H1 (cell line): ENCODE measurements around the gene SOX8. TPM values are rescaled to one million over a fixed set of nuclear protein-coding genes. Genes with fewer than 3 reads are reported as not detected.

Experiments
- CTCF ChIA-PET: fragments of 300-600 bp; sonication (Branson Sonifier 250); formaldehyde crosslinking; loops from one replicate; lab custom pipeline; 2021; ENCODE audit not compliant: partially characterized antibody; lab: Charles Lee
- POLR2A ChIA-PET: fragments of 300-600 bp; sonication (Branson Sonifier 250); formaldehyde crosslinking; loops from one replicate; lab custom pipeline; 2021; ENCODE audit warnings: inconsistent platforms; ENCODE audit not compliant: partially characterized antibody; lab: Charles Lee
- DNase-seq, 2 experiments: peaks; one replicate each; pipeline versions ENCODE4 v3.0.0 to v3.0.0-alpha.2; 2010 to 2022; ENCODE audit warnings: low spot score in 2 of 2, low read depth in 1 of 2, mixed read lengths in 1 of 2
- FAIRE-seq: peaks from 2 replicates; lab custom pipeline; 2011; peaks lifted over from hg19 to GRCh38; lab: Jason Lieb, UNC
- H2AFZ ChIP-seq: 2 replicates; pipeline ENCODE4 v1.8.1; 2012; ENCODE audit warnings: low read length, inconsistent platforms
- H2AK5ac ChIP-seq: 2 replicates; pipeline ENCODE4 v1.6.1; 2013; ENCODE audit warnings: low read depth, low read length
- H2BK120ac ChIP-seq: replicated peaks from 2 replicates; pipeline ENCODE3; 2013; ENCODE audit warnings: low read depth, low read length, inconsistent platforms
- H2BK12ac ChIP-seq: 2 replicates; pipeline ENCODE4 v1.6.1; 2013; ENCODE audit warnings: low read depth, low read length
- H2BK15ac ChIP-seq: 2 replicates; pipeline ENCODE4 v1.6.1; 2013; ENCODE audit warnings: low read length
- H2BK20ac ChIP-seq: 2 replicates; pipeline ENCODE4 v1.6.1; 2013; ENCODE audit warnings: low read length
- H2BK5ac ChIP-seq: 2 replicates; pipeline ENCODE4 v1.6.1; 2013; ENCODE audit warnings: low read depth, low read length
- H3K14ac ChIP-seq: 2 replicates; pipeline ENCODE4 v1.6.1; 2013; ENCODE audit warnings: inconsistent platforms; ENCODE audit not compliant: insufficient read length
- H3K18ac ChIP-seq: 2 replicates; pipeline ENCODE4 v1.6.1; 2013; ENCODE audit warnings: low read length; ENCODE audit errors: extremely low read depth
- H3K23ac ChIP-seq: 2 replicates; pipeline ENCODE4 v1.6.1; 2013; ENCODE audit warnings: inconsistent platforms; ENCODE audit not compliant: insufficient read length
- H3K23me2 ChIP-seq: 2 replicates; pipeline ENCODE4 v1.6.1; 2013; ENCODE audit warnings: low read depth, low read length
- H3K27ac ChIP-seq: 2 replicates; pipeline ENCODE4 v1.6.1; 2011; ENCODE audit warnings: low read depth, low read length, inconsistent platforms
- H3K27me3 ChIP-seq, 4 experiments: replicated peaks in 1 of 4; 1 replicate in 1 of 4; 2 replicates in 3 of 4; pipeline versions ENCODE4 v1.6.1 to v1.8.1; 2011 to 2013; ENCODE audit warnings: low read length in 3 of 4, mild to moderate bottlenecking in 3 of 4, inconsistent platforms in 2 of 4, mixed read lengths in 2 of 4, moderate library complexity in 1 of 4; ENCODE audit not compliant: control insufficient read depth in 3 of 4, insufficient read depth in 3 of 4; ENCODE audit errors: extremely low read depth in 1 of 4
- H3K36me3 ChIP-seq, 4 experiments: 2 replicates each; pipeline versions ENCODE4 v1.6.1 to v1.8.1; 2011 to 2013; ENCODE audit warnings: mild to moderate bottlenecking in 4 of 4, low read length in 3 of 4, moderate library complexity in 2 of 4, control low read depth in 1 of 4, inconsistent platforms in 1 of 4; ENCODE audit not compliant: insufficient read depth in 4 of 4, control insufficient read depth in 2 of 4
- H3K4ac ChIP-seq: replicated peaks from 2 replicates; pipeline ENCODE3; 2013; ENCODE audit warnings: low read length, low read depth, mixed read lengths, inconsistent platforms; ENCODE audit not compliant: insufficient read length
- H3K4me1 ChIP-seq, 4 experiments: replicated peaks in 1 of 4; 1 replicate in 1 of 4; 2 replicates in 3 of 4; pipeline versions ENCODE4 v1.6.1 to v1.8.1; 2011 to 2013; ENCODE audit warnings: low read length in 3 of 4, inconsistent platforms in 2 of 4, mixed read lengths in 1 of 4; ENCODE audit not compliant: insufficient read depth in 4 of 4, control insufficient read depth in 3 of 4
- H3K4me2 ChIP-seq, 2 experiments: 2 replicates each; pipeline versions ENCODE4 v1.6.1 to v1.8.1; 2011 to 2013; ENCODE audit warnings: low read depth in 2 of 2, low read length in 2 of 2, control low read depth in 1 of 2, inconsistent platforms in 1 of 2, mild to moderate bottlenecking in 1 of 2; ENCODE audit not compliant: insufficient read depth in 1 of 2
- H3K4me3 ChIP-seq, 4 experiments: fragments of 200-600, 300-600 bp in 1 of 4; sonication (generic), shearing (Covaris generic), sonication (Bioruptor Twin) in 1 of 4; 2 replicates each; pipeline versions ENCODE4 v1.5.1 to v1.8.1; 2011 to 2016; ENCODE audit warnings: low read length in 4 of 4, low read depth in 3 of 4, control low read depth in 2 of 4, inconsistent platforms in 2 of 4, mild to moderate bottlenecking in 2 of 4, mixed read lengths in 1 of 4, moderate library complexity in 1 of 4; ENCODE audit not compliant: insufficient read depth in 2 of 4; ENCODE audit errors: extremely low read depth in 1 of 4
- H3K56ac ChIP-seq: replicated peaks from 2 replicates; pipeline ENCODE3; 2013; ENCODE audit warnings: low read depth, mild to moderate bottlenecking, mixed read lengths, low read length, inconsistent platforms; ENCODE audit not compliant: insufficient read length
- H3K79me1 ChIP-seq: 2 replicates; pipeline ENCODE4 v1.6.1; 2013; ENCODE audit warnings: low read depth, low read length, control low read depth
- H3K79me2 ChIP-seq, 2 experiments: 2 replicates each; pipeline versions ENCODE4 v1.6.1 to v1.8.1; 2012 to 2013; ENCODE audit warnings: low read length in 2 of 2, mild to moderate bottlenecking in 2 of 2, inconsistent platforms in 1 of 2; ENCODE audit not compliant: insufficient read depth in 2 of 2, control insufficient read depth in 1 of 2
- H3K9ac ChIP-seq, 4 experiments: replicated peaks in 1 of 4; 1 replicate in 1 of 4; 2 replicates in 3 of 4; pipeline versions ENCODE4 v1.6.1 to v1.8.1; 2011 to 2013; ENCODE audit warnings: low read depth in 3 of 4, low read length in 3 of 4, control low read depth in 2 of 4, mild to moderate bottlenecking in 2 of 4, moderate library complexity in 2 of 4, inconsistent platforms in 1 of 4; ENCODE audit errors: extremely low read depth in 1 of 4
- H3K9me3 ChIP-seq, 2 experiments: 2 replicates each; pipeline versions ENCODE4 v1.6.1 to v1.8.1; 2012 to 2013; ENCODE audit warnings: mild to moderate bottlenecking in 2 of 2, moderate library complexity in 2 of 2, control low read depth in 1 of 2, inconsistent platforms in 1 of 2, low read depth in 1 of 2, low read length in 1 of 2, mixed read lengths in 1 of 2; ENCODE audit not compliant: insufficient read depth in 2 of 2
- H4K20me1 ChIP-seq, 2 experiments: replicated peaks in 1 of 2; 2 replicates each; pipeline versions ENCODE3 to v1.8.1; 2011 to 2013; ENCODE audit warnings: inconsistent platforms in 2 of 2, low read length in 2 of 2, mild to moderate bottlenecking in 1 of 2; ENCODE audit not compliant: insufficient read depth in 2 of 2, control insufficient read depth in 1 of 2
- H4K5ac ChIP-seq: 2 replicates; pipeline ENCODE4 v1.6.1; 2013; ENCODE audit warnings: low read length, low read depth, mixed read lengths, inconsistent platforms; ENCODE audit not compliant: insufficient read length
- H4K8ac ChIP-seq: 2 replicates; pipeline ENCODE4 v1.8.0; 2013; ENCODE audit warnings: mild to moderate bottlenecking, moderate library complexity, low read length, inconsistent platforms; ENCODE audit not compliant: insufficient read depth; ENCODE audit errors: extremely low read depth
- H4K91ac ChIP-seq: replicated peaks from 2 replicates; pipeline ENCODE3; 2013; ENCODE audit warnings: low read length, mixed read lengths, inconsistent platforms; ENCODE audit not compliant: insufficient read length
- BCL11A ChIP-seq, 2 experiments: IDR thresholded peaks; one replicate each; pipeline ENCODE4 v1.6.1; 2011; ENCODE audit warnings: low read depth in 2 of 2, low read length in 2 of 2, mild to moderate bottlenecking in 2 of 2
- BRCA1 ChIP-seq: IDR thresholded peaks from 2 replicates; pipeline ENCODE4 v1.6.1; 2012; ENCODE audit warnings: low read depth, low read length, improper control_type of control experiment
- CBX8 ChIP-seq: fragments of 300-800, 300-1000 bp; sonication (generic); IDR thresholded peaks from 2 replicates; pipeline ENCODE4 v1.7.1; 2016; ENCODE audit warnings: low read depth, low read length, borderline replicate concordance
- CREB1 ChIP-seq: IDR thresholded peaks from 2 replicates; pipeline ENCODE4 v1.6.1; 2012; ENCODE audit warnings: inconsistent platforms
- NRF1 ChIP-seq: IDR thresholded peaks from 2 replicates; pipeline ENCODE4 v1.6.1; 2011; ENCODE audit warnings: mild to moderate bottlenecking, low read depth, low read length, improper control_type of control experiment
- POLR2A ChIP-seq, 2 experiments: IDR thresholded peaks; 1 replicate in 1 of 2; 2 replicates in 1 of 2; pipeline ENCODE4 v1.6.1; 2011; ENCODE audit warnings: low read depth in 2 of 2, low read length in 2 of 2, mild to moderate bottlenecking in 2 of 2; ENCODE audit errors: control extremely low read depth in 1 of 2
- RBBP5 ChIP-seq: IDR thresholded peaks from 2 replicates; pipeline ENCODE4 v1.7.1; 2012; ENCODE audit warnings: low read depth, mild to moderate bottlenecking, inconsistent platforms, low read length, moderate library complexity, borderline replicate concordance
- RFX5 ChIP-seq: IDR thresholded peaks from 2 replicates; pipeline ENCODE4 v1.6.1; 2011; ENCODE audit warnings: low read depth, low read length, improper control_type of control experiment, borderline replicate concordance
- SP1 ChIP-seq: IDR thresholded peaks from 2 replicates; pipeline ENCODE4 v1.6.1; 2011; ENCODE audit warnings: low read depth, low read length
- SP4 ChIP-seq: IDR thresholded peaks from 2 replicates; pipeline ENCODE4 v1.6.1; 2012; ENCODE audit warnings: low read length, inconsistent platforms
- TAF7 ChIP-seq: optimal IDR thresholded peaks from 2 replicates; pipeline ENCODE3; 2011; ENCODE audit warnings: low read depth, mild to moderate bottlenecking, inconsistent platforms, low read length, moderate library complexity, borderline replicate concordance
- WGBS, 2 experiments: shearing (Covaris generic) in 1 of 2; methylation state at CpG; one replicate each; pipeline versions ENCODE4 v1.1.6 to v1.1.7; 2013 to 2015; ENCODE audit warnings: low lambda C conversion rate in 2 of 2, mixed read lengths in 2 of 2, inconsistent platforms in 1 of 2, low coverage in 1 of 2, missing lambda C conversion rate in 1 of 2; ENCODE audit not compliant: insufficient replicate concordance in 2 of 2, insufficient coverage in 1 of 2, insufficient read length in 1 of 2; ENCODE audit errors: extremely low coverage in 1 of 2, missing lambda C conversion rate in 1 of 2; 5-methylcytosine and 5-hydroxymethylcytosine counted together
- polyA plus RNA-seq, 7 experiments: library from polyadenylated mRNA; depleted of rRNA in 3 of 7; stranded (reverse) in 5 of 7; unstranded in 2 of 7; fragments of >200 nt in 5 of 7; fragments of 200-250 nt in 2 of 7; gene quantifications; 1 replicate in 5 of 7; 2 replicates in 1 of 7; 4 replicates in 1 of 7; pipeline versions ENCODE4 v1.2.1 to v1.2.3, GENCODE V29; 2011 to 2013; ENCODE audit warnings: missing spikeins in 2 of 7, mixed read lengths in 2 of 7
- total RNA-seq: library from RNA; stranded (reverse); fragmentation: NEBNext Ultra II Directional; extraction: Animal tissue kit (Norgen Biotek cat#: 25700); gene quantifications from 2 replicates; pipeline ENCODE4 v1.2.1, GENCODE V29; 2021
- TF ChIP-seq, protein P1 (sequence below): IDR thresholded peaks from 2 replicates; pipeline ENCODE4 v1.6.1; 2012; ENCODE audit warnings: inconsistent platforms

SOX8 gene
- total and polyA plus RNA-seq, 2 of the 8 experiments (the other 6 are each of a cell fraction or from before 2014, with no cell fraction given) = 2.2 to 5.7 TPM

DNA sequence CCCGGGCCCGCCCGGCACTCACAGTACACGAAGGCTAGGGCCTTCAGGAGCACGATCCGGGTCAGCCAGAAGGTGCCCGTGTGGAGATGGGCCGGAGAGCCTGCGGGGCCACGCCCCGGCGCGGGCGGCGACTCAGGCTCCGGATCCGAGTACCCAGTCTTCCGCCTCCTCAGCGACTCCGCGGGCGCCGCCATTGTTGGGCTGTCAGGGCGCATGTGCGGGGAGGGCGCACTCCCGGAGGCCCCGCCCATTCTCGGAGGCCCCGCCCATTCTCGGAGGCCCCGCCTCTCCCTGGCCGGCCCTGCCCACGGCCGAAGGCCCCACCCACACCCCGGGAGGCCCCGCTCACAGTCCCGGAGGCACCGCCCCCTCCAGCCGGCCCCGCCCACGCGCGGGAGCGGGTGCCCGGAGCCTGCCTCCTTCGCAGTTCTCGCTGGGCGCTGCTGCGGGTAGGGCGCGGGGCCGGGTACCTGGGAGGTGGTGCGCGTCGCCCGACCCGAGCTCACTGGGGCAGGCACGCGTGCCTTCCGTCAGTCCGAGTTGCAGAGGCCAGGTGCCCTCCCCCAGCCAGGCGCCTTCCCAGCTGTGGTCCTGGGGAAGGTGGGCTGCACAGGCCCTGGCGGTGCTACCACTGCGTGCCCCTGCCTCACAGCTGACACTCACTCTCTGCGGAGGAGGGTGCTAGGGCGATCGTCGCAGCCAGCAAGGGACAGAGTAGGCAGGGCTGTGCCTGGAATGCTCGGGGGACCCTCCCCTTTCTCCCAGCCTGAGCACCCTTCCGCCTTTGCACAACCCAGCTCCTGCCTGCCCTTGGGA lies 10.6 kb upstream of the SOX8 start, which contains the start of gene LMF1:
Gene LMF1 (minus strand): TSS at position 219 of the 816 bp plus-strand sequence. CDS start 4 bp downstream, at position 215.
- H3K36me3 ChIP-seq = no peaks in the 10 kb centered on the region
- no peak for FAIRE-seq
- no peak within 1 kb of the TSS; the same call in 1 of the 2 replicates for H3K27ac ChIP-seq
- no peak within 1 kb of the TSS for H3K23ac ChIP-seq
- WGBS, 2 experiments = 2% methylated on average over 49 of the region's 71 CpGs; no CpG with 5 or more reads in 1 of the 2 experiments
- H2BK120ac ChIP-seq = no peak within 1 kb of the TSS
- H4K8ac ChIP-seq = peak within 1 kb of the TSS; percentile 71
- no peak within 1 kb of the TSS for H2BK20ac ChIP-seq
- no peak within 1 kb of the TSS for H2AK5ac ChIP-seq
- H3K4me2 ChIP-seq = peak within 1 kb of the TSS; percentile 40 to 94
- peak within 1 kb of the TSS; percentile 30 for H3K56ac ChIP-seq
- no peaks in the 10 kb centered on the region; the same call in 1 of the 2 replicates for H3K79me1 ChIP-seq
- H4K20me1 ChIP-seq = no peaks in the 10 kb centered on the region
- H3K18ac ChIP-seq = no peak within 1 kb of the TSS; the same call in none of the 2 replicates
- POLR2A ChIA-PET = no interaction called here
- H4K5ac ChIP-seq = no peak within 1 kb of the TSS
- H3K4ac ChIP-seq = no peak within 1 kb of the TSS
- peaks cover 4% of the 10 kb centered on the region; the same call in 1 of the 2 replicates for H3K23me2 ChIP-seq
- H3K4me1 ChIP-seq = peaks cover 0 to 10% (median 6%) of the 10 kb centered on the region in 4 experiments; a peak in 6 of 7 replicates
- peaks cover 0 to 25% (median 14%) of the 10 kb centered on the region in 4 experiments; a peak in 6 of 7 replicates for H3K27me3 ChIP-seq
- peak within 1 kb of the TSS in 3 of 4 experiments; percentile 38 to 45 (median 44); a peak in 4 of 7 replicates for H3K9ac ChIP-seq
- H2BK12ac ChIP-seq = no peak within 1 kb of the TSS
- peak within 1 kb of the TSS; percentile 15 for H4K91ac ChIP-seq
- CTCF ChIA-PET = interaction anchor here (0.9 kb wide), 1 partner anchor 89 kb away, joined by 3 read pairs; no protein-coding TSS in a partner anchor
- no peak within 1 kb of the TSS for H2BK15ac ChIP-seq
- H2BK5ac ChIP-seq = no peak within 1 kb of the TSS
- H3K79me2 ChIP-seq = no peaks in the 10 kb centered on the region
- DNase-seq = peak; percentile 73 to 97
- H3K9me3 ChIP-seq = 0 out of 4 replicates have a peak, but pooled peaks cover 0 to 3% of the 10 kb centered on the region in 2 experiments
- peak within 1 kb of the TSS; percentile 48; the same call in 1 of the 2 replicates for H2AFZ ChIP-seq
- H3K4me3 ChIP-seq = peak within 1 kb of the TSS; percentile 61 to 95 (median 70)
- no peak within 1 kb of the TSS for H3K14ac ChIP-seq
- TF ChIP-seq CREB1 (no peak), CBX8 (no peak), SP1 (peak; percentile 59), BRCA1 (no peak), BCL11A (IDR thresholded peaks at IDR 0.05; ENCODE audit: low read depth in 2 of 2, low read length in 2 of 2) (no peak), POLR2A (IDR thresholded peaks at IDR 0.05; ENCODE audit: control extremely low read depth in 1 of 2, low read depth in 2 of 2, low read length in 2 of 2) (peak in 1 of 2 experiments; percentile 43; a peak in 2 of 3 replicates), NRF1 (peak; percentile 80), RBBP5 (no peak), SP4 (peak; percentile 84), RFX5 (no peak), TAF7 (peak; percentile 65)
- TF ChIP-seq, protein P1, sequence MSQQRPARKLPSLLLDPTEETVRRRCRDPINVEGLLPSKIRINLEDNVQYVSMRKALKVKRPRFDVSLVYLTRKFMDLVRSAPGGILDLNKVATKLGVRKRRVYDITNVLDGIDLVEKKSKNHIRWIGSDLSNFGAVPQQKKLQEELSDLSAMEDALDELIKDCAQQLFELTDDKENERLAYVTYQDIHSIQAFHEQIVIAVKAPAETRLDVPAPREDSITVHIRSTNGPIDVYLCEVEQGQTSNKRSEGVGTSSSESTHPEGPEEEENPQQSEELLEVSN = peak; percentile 59
